Ecto neural progenitor cell (in vitro differentiated cells): ENCODE data around the gene ERMN.
A peak's percentile ranks its signal among the peaks of the same experiment; 100 is the strongest.

Experiments
- DNase-seq: peaks from one replicate; pipeline ENCODE4 v3.0.0-alpha.2; 2018; ENCODE audit warnings: low spot score

The ERMN gene

DNA sequence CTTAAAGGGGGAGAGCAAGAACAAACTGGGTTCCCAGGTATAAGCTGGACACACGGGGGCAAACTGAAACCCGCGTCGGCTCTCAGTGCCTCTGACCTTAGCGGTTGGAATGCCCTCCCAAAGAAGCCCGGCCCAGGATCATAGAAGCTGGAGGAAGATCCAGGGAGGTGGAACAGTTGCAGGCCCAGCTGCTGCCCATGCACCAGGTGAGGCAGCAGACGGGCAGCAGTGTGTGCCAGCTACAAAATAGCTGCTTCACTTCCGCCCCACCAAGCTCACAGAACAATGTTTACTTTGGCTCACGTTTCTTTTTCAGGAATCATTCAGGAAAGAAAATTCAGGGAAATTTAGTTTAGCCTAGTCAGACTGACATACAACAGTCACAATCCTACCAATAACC is 3.9 kb upstream of the ERMN start:
- no peak for DNase-seq

DNA sequence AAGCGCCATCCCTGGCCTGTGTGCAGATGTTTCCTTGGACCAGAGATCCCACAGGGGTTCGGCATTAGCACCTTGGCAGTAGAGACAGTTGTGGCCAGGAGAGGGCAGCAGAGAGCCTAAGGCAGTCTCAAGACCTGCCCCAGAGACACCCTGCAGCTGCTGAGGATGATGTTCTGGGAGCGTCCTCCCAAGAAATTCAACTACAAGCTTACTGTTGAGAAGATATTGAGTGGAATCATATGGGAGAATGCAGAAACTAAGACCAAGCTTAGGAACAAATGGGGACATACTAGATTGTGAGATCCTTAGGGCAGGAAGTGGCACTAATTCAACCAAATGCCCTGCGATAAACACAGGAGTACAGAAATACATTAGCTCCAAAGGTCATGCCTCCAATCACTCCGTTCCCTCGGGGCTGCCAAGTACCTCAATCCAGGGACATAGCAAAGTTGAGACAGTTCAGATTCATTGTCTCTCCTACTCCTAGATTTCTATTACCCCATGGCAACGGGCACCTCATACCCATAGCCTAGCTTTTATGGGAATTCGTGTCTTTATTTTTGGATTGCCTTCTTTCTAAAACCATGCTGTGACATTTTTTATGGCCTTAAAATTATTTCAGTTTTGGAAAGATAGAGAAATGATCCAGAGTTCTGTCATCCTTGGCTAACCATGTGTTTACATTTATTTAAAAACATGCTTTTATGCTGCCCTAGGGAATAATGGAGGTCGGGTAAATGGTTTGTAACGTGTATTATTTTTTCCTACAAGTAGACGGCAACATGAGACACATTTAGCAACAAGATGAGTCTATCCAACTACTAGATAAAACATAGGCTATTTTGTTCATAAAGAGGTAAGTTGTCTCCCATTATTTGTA is 2.2 kb upstream of the ERMN start:
- DNase-seq = peak; percentile 88

DNA sequence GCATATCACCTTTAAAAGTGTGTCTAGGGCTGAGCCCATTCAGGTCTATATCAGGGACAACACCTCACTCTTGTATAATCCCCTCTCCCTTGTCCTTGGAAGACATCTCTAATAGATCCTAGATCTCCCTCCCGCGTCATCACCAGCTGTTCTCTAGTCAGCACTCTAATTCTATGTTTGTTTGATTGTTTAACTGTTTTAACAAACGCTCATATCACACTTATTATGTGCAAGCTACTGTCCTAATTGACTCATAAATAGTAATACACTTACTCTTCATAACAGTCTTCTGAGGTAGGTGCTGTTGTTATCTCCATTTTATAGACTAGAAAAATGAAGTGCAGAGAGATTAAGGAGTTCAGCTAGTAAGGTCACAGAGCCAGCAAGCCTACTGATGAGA is 1.6 kb upstream of the ERMN start:
- no peak for DNase-seq

DNA sequence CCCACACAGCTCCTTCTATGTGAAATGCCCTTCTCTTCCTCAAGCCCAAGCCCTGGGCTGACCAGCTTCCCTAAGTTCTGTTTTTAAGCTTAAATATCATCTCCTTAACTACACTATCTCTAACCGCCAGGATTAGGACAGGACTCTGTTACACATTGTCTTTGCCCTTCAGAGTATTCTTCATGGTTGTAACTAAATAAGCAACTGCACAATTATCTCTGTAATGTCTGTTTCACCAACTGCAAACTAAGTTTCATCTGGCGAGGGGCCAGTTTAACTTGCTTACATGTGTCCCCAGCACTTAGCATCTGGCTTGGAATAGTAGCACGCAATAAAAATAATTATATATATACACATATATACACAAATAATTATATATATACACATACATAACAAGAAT is 1.1 kb upstream of the ERMN start:
- no peak for DNase-seq

DNA sequence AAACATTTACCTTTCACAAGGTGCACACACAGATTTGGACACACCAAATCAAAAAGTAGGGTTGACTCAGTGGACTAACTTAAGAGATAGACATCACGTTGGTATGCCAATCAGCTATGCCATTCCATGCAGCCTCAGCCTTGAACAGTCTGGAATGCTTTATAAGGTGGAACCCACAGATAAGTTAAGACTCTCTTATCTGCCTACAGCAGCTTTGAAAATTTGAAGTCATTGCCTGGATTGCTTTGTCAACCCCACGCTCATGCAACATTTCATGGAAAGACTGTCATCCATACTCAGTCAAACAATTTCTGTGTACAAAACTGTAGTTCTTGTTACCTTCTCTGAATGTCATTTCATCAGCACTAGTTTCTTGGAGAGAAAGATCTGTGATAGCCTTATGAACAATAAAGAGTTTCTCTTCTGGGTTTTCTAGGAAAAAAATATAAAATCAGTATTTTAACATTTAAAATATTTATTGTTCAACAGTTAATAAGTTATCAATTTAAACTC is 1.2 kb downstream of the ERMN start:
- DNase-seq = no peak

DNA sequence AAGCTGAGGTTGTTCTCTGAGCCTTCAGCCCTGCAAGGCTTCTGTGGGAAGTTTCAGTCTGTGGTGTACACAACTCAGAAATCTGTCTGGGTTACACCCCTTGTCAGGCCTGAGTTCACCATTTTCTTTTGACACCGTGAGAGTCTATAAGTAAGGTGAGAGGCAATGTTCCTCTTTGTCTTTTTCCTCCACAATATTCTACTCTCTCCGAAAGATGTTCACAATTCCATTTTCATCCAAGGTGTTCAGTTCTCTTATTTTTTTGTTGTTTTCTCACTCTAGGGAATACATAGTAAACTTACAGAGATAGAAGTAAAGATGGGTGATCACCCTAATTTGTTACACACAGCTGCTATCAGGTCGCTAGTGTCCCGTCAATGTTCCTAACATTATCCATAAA is 3.2 kb downstream of the ERMN start:
- DNase-seq = no peak

DNA sequence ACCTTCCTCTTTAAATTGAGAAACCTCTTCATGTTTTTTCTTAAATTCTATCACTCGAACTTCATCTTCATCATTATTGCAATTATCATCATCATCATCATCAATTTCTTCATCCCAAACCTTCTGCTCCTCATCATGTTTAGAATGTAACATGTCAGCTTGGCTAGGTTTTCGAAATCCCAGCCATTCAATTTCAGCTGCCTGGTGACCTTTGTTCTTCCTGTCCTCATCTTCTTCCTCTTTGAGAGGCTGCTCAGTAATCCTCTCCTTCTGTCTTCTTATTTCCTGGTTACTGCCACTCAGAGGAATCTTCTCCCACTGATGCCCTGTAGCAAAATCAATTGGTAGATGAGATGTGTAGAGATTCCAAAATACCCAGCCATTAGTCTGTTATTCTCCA is 4.2 kb downstream of the ERMN start:
- DNase-seq = no peak

DNA sequence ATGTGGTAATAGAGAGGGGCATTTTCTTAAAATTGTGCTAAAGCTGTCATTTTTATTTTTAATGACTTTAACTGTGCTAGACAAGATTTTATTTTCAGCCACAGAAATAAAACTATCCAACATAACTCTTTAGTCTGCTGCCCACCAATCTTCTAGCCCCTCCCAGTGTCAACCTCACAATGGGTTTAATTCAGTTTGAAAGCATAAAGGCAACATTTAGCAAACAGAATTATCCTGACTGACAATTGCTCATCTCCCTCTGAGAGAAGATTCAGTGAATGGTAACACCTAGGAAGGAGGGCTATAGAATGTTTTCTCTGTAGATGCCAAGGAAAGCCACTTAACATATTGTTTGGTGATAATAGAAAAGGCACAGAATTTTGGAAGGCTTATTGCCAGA is 5.2 kb downstream of the ERMN start:
- DNase-seq = no peak

DNA sequence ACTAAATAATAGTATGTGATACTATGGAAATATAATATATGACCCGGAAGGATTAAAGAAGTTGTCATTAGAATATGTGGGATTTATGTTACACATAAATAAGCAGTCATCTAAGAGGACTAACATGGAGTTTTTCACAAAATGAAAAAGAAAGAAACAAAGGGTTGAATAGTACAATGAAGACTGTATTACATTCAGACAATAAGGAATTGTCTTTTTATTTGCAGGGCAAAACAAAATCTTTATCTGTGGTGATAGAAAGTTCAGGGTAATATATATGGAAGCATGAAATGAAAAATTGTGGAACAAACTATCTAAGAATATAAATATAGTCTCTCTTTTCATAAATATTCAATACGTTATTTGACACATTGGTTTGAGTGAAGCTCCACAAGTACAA is 5.8 kb downstream of the ERMN start:
- no peak for DNase-seq

DNA sequence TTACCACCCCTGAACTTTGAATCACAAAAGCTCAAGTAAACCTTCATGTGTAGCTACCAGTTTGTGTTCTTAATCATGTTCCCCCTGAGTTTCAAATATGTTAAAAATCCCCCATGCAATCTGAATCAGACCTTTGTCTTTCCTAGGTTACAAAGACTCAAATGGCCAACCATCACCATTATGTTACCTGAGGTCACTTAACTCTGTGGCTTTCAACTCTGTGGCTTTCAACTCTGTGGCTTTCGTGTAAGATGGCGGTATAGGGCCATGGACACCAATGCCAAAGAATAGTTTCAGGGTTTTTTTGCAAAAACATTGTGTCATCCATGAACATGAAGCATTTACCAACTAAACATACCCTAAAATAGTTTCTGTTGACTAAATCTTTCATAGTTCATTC is 6.7 kb downstream of the ERMN start:
- DNase-seq = no peak

DNA sequence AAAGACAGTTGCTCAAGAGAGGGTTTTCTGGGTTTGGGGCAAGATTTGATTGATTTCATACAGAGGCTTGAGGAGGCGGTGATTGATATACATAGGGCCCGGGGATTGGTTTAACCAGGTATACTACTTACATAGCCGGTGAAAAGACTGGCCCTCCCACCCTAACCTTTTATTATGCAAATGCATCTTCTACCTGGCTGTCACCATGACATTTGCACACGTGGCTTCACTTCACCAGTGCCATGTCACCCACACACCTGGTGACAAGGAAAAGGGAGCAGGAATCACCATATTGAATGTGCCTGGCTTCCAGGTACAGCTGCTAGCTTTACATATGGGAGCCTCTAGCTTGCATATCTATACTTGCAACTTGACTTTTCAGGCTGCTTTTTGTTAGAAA is 9.7 kb downstream of the ERMN start:
- no peak for DNase-seq

DNA sequence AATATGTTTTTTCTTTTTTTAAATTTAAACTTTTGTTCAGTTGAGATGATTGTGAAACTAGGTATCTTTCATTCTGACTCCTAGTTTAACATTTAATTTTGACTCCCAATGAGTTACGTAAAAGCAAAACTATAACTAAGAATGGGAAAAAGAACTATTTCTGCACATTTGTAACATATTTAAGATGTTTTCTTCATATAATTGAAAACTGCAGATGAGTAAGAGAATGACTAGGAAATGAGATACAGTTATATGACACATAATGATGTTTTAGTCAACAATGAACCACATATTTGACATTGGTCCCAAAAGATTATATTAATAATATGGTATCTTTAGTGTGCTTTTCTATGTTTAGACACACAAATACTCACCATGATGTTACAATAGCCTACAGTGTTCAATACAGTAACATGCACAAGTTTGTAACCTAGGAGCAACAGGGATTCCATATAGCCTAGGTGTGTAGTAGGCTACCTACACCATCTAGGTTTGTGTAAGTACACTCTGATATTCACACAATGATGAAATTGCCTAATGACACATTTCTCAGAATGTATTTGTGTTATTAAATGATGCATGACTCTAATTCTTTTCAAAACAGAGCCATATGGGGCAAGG is 12.6 kb downstream of the ERMN start:
- no peak for DNase-seq

DNA sequence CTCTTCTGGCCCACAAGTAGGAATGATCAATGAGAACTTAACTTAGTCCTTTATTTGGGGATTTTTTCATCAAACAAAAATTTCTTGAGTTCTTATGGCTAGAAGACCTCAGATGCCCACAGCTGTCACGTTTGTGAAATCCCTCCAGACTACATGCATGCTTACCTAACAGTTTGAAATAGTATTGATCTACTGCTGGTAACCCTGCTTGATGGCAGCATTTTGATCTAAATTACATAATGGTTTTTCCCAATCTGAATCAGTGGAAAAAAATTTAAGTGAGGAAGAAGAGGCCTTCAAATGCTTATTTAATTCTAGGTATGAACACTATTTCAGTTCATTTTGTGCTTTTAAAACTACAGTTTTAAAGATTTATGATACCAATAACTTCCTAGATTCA is 13.9 kb downstream of the ERMN start:
- DNase-seq = no peak

DNA sequence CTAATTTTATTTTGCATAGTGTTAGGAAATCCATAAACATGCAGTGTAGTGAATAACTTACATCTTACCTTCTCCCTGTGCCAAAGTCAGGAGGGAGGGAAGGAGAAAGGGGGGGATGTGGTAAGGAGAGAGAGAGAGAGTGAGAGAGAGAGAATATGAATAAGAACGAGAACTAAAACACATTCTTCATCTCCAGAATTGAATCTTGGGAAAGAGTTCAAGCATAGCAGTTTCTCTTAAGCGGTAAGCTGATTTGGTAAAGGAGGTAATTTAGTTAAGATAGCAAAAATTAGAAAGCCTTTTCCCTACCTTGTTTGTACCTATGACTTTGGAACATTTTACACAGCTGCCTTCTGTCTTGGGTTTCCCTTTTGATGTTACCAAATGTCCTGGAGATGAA is 15.7 kb downstream of the ERMN start:
- no peak for DNase-seq

DNA sequence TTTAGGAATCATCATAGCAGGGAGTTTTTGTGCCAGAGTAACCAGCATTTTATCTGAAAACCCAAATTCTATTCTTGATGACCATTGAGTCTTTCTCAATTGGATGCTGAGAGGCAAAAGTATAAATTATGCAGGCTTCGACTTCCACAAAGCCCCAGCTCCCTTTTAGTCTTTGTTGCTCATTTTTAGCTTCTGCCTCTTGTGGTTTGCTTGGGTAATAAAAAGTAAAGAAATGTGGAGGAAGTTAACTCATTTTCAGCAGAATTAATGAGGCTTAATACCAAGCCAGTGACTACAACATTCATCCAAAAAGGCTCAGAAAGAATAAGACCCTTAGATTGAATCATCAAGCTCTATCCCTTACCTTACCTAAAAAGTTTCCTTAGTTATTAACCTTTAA is 18.6 kb downstream of the ERMN start:
- no peak for DNase-seq

DNA sequence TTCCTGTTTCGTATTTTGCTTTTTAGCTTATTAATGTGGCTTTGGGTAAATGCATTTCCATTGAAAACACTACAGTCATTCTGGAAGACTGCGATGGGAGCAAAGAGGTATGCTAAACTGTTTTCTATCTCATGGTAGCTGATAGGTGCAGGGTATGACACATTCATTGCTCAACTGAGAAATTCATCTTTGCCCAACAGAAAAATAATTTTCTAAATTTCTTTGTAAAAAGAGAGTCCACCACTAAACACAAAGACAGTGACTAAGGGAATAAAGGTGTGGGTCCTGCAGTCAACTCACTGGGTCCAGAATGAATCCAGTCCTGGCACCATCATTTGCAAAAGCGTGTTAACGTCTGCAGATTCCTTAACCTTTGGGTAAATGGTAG is 19.9 kb downstream of the ERMN start:
- no peak for DNase-seq

DNA sequence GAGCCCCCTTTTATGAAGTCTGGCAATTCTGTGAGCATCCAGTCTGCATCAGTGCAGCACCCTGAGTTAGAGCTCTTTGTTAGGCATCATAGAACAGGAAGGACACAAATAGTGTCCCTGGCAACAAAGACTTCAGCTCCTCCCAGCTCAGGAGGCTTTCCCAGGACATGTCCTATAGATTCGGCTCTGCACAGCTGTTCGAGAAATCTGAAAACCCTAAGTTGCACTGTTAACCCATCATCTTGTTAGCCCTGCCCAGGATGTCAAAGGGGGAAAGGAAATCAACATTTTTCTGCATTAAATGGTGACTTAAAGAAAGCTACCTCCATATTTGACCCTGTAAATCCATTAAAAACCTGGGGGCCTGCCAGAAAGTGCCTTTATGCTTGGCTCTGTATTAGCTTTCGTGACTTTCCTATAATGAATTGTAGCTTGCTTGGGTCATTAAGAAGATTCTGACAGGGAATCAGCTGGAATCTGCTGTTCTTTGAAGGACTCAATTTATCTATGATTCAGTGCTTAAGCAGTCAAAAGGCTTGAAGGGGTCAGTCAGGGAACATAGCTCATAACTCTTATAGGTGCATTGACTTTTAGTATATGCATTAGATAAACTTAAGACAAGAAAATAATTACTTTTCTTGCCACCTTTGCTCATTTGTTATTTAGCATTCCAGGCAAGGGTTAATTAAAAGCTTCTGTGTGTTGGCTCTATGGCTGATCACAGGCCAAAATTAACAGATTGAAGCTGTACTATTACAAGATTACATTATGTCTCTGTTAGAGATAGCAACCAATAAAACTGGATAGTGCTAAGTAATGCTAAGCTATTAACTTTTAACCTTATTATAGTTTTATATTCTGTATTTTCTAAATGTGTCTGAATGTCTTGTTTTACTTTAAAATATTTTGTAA is 20.6 kb downstream of the ERMN start:
- DNase-seq = no peak

DNA sequence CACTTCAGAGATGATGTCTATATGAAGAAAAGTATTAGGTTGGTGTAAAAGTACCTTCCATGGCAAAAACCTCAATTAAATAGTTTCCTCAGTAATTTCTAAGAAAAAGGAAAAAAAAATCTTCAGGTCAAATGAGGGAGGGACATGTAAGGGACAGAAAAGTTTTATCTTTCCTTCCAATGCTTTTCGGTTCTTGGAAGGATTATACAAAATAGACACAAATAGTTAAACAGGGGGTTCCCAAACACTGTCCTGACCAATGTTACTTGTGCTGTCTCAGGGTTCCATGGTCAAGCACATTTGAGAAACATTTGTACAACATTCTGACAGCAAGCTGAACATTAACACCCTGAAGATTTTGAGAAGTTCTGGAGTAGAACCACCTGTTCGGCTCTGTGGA is 22.0 kb downstream of the ERMN start:
- DNase-seq = no peak

DNA sequence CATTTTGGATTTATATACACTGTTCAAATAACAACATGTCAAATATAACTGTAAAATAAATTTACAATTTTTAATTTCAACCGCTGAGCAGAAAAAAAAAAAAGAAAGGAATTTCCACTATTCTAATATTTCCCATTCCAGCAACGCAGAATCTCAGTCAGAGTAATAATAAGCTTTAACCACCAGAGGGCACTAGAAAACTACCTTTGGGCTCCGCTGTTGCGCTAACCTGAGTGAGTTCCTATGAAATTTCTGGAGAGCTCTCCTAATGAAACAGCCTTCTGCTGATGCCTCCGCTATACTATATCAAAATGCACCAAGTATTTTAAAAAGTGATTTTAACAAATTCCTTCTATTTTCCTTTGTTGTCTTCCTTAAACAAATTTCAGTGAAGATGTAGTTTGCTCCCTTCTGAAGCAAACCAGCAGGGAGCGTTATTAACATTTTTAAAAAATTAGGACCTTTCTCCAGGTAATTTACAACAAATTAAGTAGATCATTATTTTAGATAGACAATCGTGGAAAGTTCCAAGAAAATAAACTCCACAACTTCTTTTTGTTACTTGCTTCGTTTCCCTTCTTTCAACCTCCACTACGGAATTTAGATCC is 23.0 kb downstream of the ERMN start:
- no peak for DNase-seq

DNA sequence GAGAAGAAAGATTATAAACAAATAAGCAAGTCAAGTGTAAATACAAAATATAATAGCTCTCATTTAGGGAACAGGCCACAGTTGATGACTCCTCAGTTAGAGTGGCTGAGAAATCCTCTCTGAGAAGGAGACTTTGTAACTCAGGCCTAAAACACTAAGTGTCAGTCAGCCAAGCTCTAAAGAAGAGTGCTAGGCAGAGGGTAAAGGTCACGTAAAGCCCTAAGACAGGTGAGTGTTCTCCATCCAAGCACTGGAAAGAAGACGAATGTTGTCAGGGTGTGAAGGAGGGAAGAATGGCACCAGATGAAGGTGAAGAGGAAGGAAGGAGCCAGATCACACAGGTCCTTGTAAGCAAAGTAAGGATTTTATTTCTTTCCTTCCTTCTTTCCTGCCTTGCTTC is 24.3 kb downstream of the ERMN start:
- DNase-seq = no peak

DNA sequence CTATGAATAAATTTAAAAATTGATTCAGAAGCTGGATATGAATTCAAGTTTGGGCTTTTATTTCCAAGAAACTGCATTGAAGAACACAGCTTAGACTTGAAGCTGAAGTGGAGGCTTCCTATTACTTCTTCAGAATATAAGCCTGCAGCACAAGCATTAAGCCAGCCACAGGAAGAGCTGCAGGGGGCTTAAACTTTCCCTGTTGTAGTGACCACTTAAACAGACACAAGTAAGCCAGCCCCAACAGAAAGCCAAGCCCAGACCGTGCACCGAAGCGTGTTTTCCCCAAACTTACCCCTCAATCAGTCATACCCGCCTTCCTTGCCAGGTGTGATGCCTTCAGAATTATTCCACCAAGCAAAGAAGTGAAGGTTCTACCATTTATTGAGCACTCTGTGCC is 28.7 kb downstream of the ERMN start:
- DNase-seq = no peak

DNA sequence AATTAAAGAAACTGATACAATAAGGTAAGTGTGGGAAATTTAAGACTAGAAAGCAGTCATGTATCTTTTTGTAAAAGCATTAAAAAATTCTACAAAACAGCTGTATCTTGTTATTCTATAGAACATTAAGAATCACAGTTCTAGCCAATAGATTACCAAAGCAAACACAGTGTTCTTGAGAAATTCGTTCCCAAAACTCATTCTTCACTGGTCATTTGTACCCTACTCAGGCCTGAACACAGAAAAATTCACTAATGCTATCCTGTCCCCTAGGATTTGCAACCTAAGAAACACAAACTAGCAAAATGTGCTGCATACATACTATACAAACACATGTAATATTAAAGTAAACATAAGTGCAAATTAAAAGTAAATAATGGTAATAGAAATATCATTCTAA is 29.1 kb downstream of the ERMN start:
- no peak for DNase-seq
